GM20000 (cell line): Measurements from ENCODE around the gene HSD11B1L.

Experiments used
- DNase-seq: peaks from one replicate; pipeline ENCODE4 v3.0.0; 2012; ENCODE audit warnings: low spot score
- TF ChIP-seq, protein P1 (sequence below): IDR thresholded peaks from 2 replicates; pipeline ENCODE4 v1.5.1; 2012; ENCODE audit warnings: mild to moderate bottlenecking, control low read depth; ENCODE audit errors: extremely low read depth, missing control alignments

The HSD11B1L gene

DNA sequence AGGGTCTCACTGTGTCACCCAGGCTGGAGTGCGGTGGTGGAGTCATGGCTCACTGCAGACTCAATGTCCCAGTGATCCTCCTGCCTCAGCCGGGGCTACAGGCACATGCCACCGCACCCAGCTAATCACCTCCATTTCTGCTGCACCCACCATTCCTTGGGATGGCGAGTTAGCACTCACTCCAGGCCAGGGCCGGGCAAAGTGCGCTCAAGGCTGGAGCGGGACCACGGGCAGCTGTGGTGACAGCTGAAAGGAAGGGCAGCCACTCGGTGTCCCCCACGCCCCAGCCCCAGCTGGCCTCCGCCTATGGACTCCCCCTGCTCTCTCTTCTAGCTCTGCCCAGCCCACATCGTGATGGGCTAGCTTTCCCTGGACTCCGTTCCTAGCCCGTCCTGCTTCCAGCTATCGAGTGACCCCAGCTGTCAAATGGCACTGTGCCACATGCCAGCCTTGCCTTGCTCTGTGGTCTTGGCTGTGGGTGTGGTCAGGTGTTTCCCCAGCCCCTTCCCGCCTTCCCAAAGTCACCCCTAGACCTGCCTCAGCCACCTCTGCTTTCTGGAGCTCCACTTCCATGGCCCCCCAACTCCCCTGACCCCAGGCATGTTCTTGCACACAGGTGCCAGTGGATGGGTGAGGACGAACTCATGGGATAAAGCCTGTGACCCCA is 4.6 kb upstream of the HSD11B1L start:
- TF ChIP-seq, protein P1, sequence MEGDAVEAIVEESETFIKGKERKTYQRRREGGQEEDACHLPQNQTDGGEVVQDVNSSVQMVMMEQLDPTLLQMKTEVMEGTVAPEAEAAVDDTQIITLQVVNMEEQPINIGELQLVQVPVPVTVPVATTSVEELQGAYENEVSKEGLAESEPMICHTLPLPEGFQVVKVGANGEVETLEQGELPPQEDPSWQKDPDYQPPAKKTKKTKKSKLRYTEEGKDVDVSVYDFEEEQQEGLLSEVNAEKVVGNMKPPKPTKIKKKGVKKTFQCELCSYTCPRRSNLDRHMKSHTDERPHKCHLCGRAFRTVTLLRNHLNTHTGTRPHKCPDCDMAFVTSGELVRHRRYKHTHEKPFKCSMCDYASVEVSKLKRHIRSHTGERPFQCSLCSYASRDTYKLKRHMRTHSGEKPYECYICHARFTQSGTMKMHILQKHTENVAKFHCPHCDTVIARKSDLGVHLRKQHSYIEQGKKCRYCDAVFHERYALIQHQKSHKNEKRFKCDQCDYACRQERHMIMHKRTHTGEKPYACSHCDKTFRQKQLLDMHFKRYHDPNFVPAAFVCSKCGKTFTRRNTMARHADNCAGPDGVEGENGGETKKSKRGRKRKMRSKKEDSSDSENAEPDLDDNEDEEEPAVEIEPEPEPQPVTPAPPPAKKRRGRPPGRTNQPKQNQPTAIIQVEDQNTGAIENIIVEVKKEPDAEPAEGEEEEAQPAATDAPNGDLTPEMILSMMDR = no peak
- no peak for DNase-seq

DNA sequence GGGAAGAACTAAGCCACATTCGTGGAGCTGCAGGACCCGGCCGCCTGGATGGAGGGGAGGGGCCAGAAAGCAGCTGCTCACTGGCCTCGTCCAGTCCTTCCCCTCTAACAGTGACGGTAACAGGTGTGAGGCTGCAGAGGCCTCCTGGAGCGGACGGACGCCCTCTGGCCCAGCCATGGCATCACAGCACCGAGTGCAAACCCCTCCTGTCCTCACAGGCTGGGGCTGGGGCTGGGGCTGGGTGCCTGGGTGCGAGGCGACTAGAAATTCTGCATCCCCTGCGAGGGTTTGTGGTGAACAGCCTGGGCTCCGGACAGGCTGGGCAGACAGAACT is 4.1 kb upstream of the HSD11B1L start:
- TF ChIP-seq, protein P1 = no peak
- DNase-seq = no peak

DNA sequence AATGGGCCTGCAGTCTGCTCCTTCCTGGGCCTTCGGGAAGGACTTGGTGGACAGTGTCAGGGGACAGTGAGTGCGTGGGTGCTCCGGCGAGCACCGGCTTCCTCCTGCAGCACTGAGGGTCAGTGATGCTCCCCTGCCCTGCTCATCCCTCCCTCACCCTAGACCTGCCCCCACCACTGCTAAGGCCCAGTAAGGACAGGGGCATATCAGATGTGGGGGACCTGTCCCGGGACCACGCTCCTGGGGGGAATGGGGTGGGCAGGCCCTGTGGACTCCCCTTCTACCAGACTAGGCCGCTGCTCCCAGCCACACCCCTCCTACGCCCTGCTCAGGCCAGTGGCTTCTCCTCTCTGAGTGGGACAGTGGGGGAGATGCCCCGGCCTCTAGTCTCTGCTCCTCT is 3.7 kb upstream of the HSD11B1L start:
- TF ChIP-seq, protein P1 = no peak
- no peak for DNase-seq

DNA sequence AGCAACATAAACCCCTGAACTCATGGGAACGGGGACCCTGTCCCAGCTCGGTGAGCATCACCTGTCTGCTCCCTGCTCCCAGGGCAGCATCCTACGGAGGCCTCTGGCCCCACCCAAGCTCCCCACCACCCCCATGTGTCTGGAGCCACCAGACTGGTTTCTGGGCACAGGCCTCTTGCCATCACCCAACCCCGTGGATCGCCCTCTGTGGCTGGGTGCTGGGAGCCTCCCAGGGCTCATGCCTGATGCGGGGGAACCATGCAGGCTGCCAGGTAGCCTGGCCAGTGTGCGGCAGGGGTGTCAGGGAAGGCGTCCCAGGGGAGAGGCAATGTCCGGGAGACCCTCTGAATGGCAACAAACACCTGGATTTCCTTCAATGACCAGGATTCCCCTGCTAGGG is 3.2 kb upstream of the HSD11B1L start:
- DNase-seq = no peak
- TF ChIP-seq, protein P1 = no peak

DNA sequence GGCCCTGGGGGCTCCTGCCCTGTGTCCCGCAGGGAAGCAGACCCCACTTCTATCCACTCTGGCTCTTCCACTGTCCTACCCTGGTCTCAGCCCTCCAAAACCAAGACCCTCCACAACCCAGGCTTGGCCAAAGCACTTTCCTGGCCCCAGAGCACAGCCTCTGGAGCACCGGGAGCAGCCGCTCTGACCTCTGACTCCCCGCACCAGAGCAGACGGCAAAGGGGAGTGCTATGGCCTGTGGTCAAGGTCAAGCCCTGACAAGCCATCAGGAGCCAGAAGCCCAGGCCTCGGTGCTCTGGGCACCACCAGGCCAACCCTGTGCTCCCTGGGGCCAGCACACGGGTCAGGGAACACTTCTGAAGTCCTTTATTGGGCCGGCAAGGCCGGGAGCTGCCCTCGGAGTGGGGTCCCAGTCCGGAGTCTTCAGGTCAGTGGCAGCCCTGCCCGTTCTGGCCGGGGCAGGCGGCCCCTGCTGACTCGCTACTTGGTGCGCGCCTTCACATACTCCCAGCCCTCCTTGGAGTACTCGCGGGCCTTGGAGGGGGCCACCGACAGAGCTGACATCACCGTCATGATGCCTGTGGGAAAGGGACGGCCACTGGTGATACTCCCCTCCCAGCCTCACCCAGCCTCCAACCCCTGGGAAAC is 2.6 kb upstream of the HSD11B1L start:
- DNase-seq = no peak
- TF ChIP-seq, protein P1 = no peak

DNA sequence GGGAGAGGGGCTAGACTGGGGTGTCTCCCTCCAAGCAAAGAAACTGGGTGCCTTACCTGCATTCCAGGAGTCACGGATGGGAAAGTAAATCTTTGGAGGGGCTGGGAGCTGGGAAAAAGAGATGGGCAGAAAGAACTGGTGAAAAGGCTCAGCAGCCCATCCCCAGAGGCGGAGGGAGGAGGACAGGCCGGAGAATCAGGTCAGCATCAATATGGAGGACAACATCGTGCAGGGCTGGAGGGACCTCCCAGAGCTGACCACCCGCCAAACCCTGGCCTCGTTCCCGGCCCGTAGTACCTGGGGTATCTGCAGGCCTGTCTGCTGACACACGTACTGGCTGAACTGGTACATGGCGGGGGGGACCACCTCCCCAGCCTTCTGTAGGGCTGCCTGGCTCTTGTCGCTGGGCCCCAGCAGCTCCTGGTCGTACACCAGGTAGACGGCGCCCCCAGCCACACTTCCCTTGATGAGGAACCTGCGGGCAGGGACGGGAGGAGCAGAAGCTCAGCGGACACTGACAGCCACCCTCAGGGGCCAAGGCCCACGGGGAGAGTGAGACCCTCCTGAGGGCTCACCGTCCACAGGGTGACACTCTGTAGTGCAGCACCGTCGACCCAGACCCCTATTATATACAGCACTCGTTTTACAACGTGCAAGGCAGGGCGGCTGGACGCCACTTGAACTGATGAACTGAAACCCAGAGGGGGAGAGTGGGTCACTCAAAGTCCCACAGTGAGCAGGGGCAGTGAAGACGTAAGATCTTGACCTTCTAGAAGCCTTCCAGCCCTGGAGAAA is 1.3 kb upstream of the HSD11B1L start:
- no peak for DNase-seq
- TF ChIP-seq, protein P1 = no peak

DNA sequence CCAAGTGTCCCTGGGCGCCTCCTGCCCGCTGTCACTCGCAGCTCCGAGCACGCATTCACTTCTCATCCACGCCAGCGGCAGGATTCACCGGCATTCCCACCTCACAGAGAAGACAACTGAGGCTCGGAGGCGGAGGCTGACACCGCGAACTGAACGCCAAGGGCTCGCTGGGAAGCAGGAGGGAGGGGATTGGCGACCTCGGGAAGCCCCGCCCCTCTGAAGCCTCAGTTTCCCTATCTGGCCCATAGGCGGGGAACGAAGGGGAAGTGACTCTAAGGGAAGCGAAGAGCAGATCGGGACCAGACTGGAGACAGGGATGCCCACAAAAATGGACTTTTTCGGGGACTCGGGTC is 767 bp upstream of the HSD11B1L start:
- no peak for DNase-seq
- TF ChIP-seq, protein P1 = no peak
